ENCODE data around the gene ABHD15.

ABHD15 gene

GRCh38 chr17:29594519-29595090 is 27.8 kb upstream of the ABHD15 start:
- DNase-seq (ENCODE audit: low read depth in 2 of 2): no peak

- DNase-seq (ENCODE audit: low read depth in 2 of 2): no peak
Measured at GRCh38 chr17:29593591-29594518, 27.0 kb upstream of the ABHD15 start.

- no peak for DNase-seq (ENCODE audit: low read depth in 2 of 2)
Measured at GRCh38 chr17:29592850-29593551, 26.2 kb upstream of the ABHD15 start, which contains the start of gene ANKRD13B. TSS of gene ANKRD13B (plus strand) at chr17:29593132. CDS start at chr17:29593622, 490 bp downstream.

- DNase-seq (ENCODE audit: low read depth in 2 of 2): no peak
Measured at GRCh38 chr17:29591737-29592608, 25.1 kb upstream of the ABHD15 start.

GRCh38 chr17:29591146-29591736 is 24.4 kb upstream of the ABHD15 start:
- DNase-seq (ENCODE audit: low read depth in 2 of 2): no peak

GRCh38 chr17:29590411-29591145 is 23.7 kb upstream of the ABHD15 start:
- DNase-seq (ENCODE audit: low read depth in 2 of 2): no peak

GRCh38 chr17:29589524-29590410 is 22.9 kb upstream of the ABHD15 start, which contains the start of gene GIT1:
TSS of gene GIT1 (minus strand) at chr17:29589648. CDS start at chr17:29589378, 270 bp downstream.
- DNase-seq (ENCODE audit: low read depth in 2 of 2): peak; percentile 69 to 75

GRCh38 chr17:29588562-29589411 is 21.9 kb upstream of the ABHD15 start:
- DNase-seq (ENCODE audit: low read depth in 2 of 2): peak; percentile 61 to 65

GRCh38 chr17:29588017-29588561 is 21.3 kb upstream of the ABHD15 start:
- no peak for DNase-seq (ENCODE audit: low read depth in 2 of 2)

GRCh38 chr17:29587591-29587990 is 20.8 kb upstream of the ABHD15 start:
- no peak for DNase-seq (ENCODE audit: low read depth in 2 of 2)

GRCh38 chr17:29586676-29587469 is 20.0 kb upstream of the ABHD15 start:
- DNase-seq (ENCODE audit: low read depth in 2 of 2): no peak

GRCh38 chr17:29585080-29585751 is 18.4 kb upstream of the ABHD15 start:
- DNase-seq (ENCODE audit: low read depth in 2 of 2): no peak

- DNase-seq (ENCODE audit: low read depth in 2 of 2): no peak
Measured at GRCh38 chr17:29584452-29585079, 17.7 kb upstream of the ABHD15 start.

- no peak for DNase-seq (ENCODE audit: low read depth in 2 of 2)
Measured at GRCh38 chr17:29583324-29584248, 16.7 kb upstream of the ABHD15 start.

- no peak for DNase-seq (ENCODE audit: low read depth in 2 of 2)
Measured at GRCh38 chr17:29582772-29583171, 15.9 kb upstream of the ABHD15 start.

All from activated CD8-positive, alpha-beta memory T cell treated with anti-CD3 and anti-CD28 coated beads for 4 hours (primary cell).